Neural cell (in vitro differentiated cells): ENCODE measurements around the gene SP110. TPM values are rescaled to one million over a fixed set of nuclear protein-coding genes. Genes with fewer than 3 reads are reported as not detected.

Experiments
- H2AFZ ChIP-seq: fragments of 200-600, 300-800 bp; sonication (generic), shearing (Covaris generic); 2 replicates; pipeline ENCODE4 v1.6.0; 2014; ENCODE audit warnings: low read depth, mild to moderate bottlenecking, antibody characterized with exemption, low read length, moderate library complexity
- H3F3A ChIP-seq: fragments of 200-600 bp; shearing (Covaris generic); 2 replicates; pipeline ENCODE4 v1.6.1; 2016; ENCODE audit warnings: mild to moderate bottlenecking, moderate library complexity, mixed read lengths, antibody characterized with exemption, low read length; ENCODE audit not compliant: insufficient read depth, poor library complexity, severe bottlenecking
- H3K27ac ChIP-seq: fragments of 200-600, 300-800 bp; sonication (generic), shearing (Covaris generic); 2 replicates; pipeline ENCODE4 v1.5.1; 2014; ENCODE audit warnings: mild to moderate bottlenecking, low read length, moderate library complexity
- H3K27me3 ChIP-seq: fragments of 300-800, 200-600 bp; sonication (generic), shearing (Covaris generic); 2 replicates; pipeline ENCODE4 v1.6.0; 2014; ENCODE audit warnings: mild to moderate bottlenecking, low read depth, low read length, moderate library complexity; ENCODE audit not compliant: insufficient read depth
- H3K36me3 ChIP-seq: fragments of 300-800, 200-600 bp; sonication (generic), shearing (Covaris generic); 2 replicates; pipeline ENCODE4 v1.5.1; 2014; ENCODE audit warnings: mild to moderate bottlenecking, antibody characterized with exemption, low read length, moderate library complexity; ENCODE audit not compliant: insufficient read depth
- H3K4me2 ChIP-seq: fragments of 300-800, 200-600 bp; sonication (generic), shearing (Covaris generic); 2 replicates; pipeline ENCODE4 v1.6.0; 2014; ENCODE audit warnings: mild to moderate bottlenecking, low read length
- H3K4me3 ChIP-seq: fragments of 300-800, 200-600 bp; sonication (generic), shearing (Covaris generic); 2 replicates; pipeline ENCODE4 v1.5.1; 2014; ENCODE audit warnings: mild to moderate bottlenecking, low read length, moderate library complexity
- H3K79me2 ChIP-seq: fragments of 200-600 bp; shearing (Covaris generic); replicated peaks from 2 replicates; pipeline ENCODE4 v1.6.0; 2014; ENCODE audit warnings: mild to moderate bottlenecking, low read length, moderate library complexity; ENCODE audit not compliant: insufficient read depth
- H3K9ac ChIP-seq: fragments of 300-800, 200-600 bp; sonication (generic), shearing (Covaris generic); 2 replicates; pipeline ENCODE4 v1.6.1; 2016; ENCODE audit warnings: mild to moderate bottlenecking, low read length, mixed read lengths
- H3K9me2 ChIP-seq: fragments of 200-600 bp; shearing (Covaris generic); 2 replicates; pipeline ENCODE4 v1.6.1; 2016; ENCODE audit warnings: mild to moderate bottlenecking, low read length, mixed read lengths; ENCODE audit not compliant: insufficient read depth
- H3K9me3 ChIP-seq: fragments of 200-600, 300-800 bp; sonication (generic), shearing (Covaris generic); 2 replicates; pipeline ENCODE4 v1.6.1; 2016; ENCODE audit warnings: mild to moderate bottlenecking, mixed run types, low read length, moderate library complexity, mixed read lengths
- H4K20me1 ChIP-seq: fragments of 200-600 bp; shearing (Covaris generic); 2 replicates; pipeline ENCODE4 v1.6.1; 2016; ENCODE audit warnings: mild to moderate bottlenecking, mixed run types; ENCODE audit not compliant: insufficient read depth
- EP300 ChIP-seq: fragments of 450-650 bp; conservative IDR thresholded peaks from 2 replicates; pipeline ENCODE4 v1.6.1; 2014; ENCODE audit warnings: antibody characterized with exemption, mild to moderate bottlenecking, moderate library complexity; ENCODE audit not compliant: poor library complexity, severe bottlenecking
- EZH2 ChIP-seq: fragments of 200-600, 300-800 bp; shearing (Covaris generic), sonication (generic); IDR thresholded peaks from 2 replicates; pipeline ENCODE4 v1.6.1; 2014; ENCODE audit warnings: antibody characterized with exemption, low read length, borderline replicate concordance, mild to moderate bottlenecking; ENCODE audit not compliant: insufficient read depth, poor library complexity, severe bottlenecking
- MXI1 ChIP-seq: fragments of 450-650 bp; conservative IDR thresholded peaks from 2 replicates; pipeline ENCODE4 v1.6.1; 2014; ENCODE audit warnings: antibody characterized with exemption, mild to moderate bottlenecking; ENCODE audit not compliant: poor library complexity, severe bottlenecking
- POLR2AphosphoS5 ChIP-seq: IDR thresholded peaks from 2 replicates; pipeline ENCODE4 v1.6.1; 2012
- RAD21 ChIP-seq: fragments of 450-650 bp; conservative IDR thresholded peaks from 2 replicates; pipeline ENCODE4 v1.6.1; 2014; ENCODE audit warnings: antibody characterized with exemption, mild to moderate bottlenecking, moderate library complexity
- SMC3 ChIP-seq: fragments of 450-650 bp; conservative IDR thresholded peaks from 2 replicates; pipeline ENCODE4 v1.6.1; 2014; ENCODE audit warnings: antibody characterized with exemption, mild to moderate bottlenecking, moderate library complexity; ENCODE audit not compliant: poor library complexity
- TAF1 ChIP-seq: IDR thresholded peaks from 2 replicates; pipeline ENCODE4 v1.6.1; 2012; ENCODE audit warnings: low read depth
- polyA plus RNA-seq: library from polyadenylated mRNA; depleted of rRNA; stranded (reverse); fragments of >200 nt; gene quantifications from 2 replicates; pipeline ENCODE4 v1.2.3, GENCODE V29; 2014
- TF ChIP-seq, protein P1 (sequence below): IDR thresholded peaks from 2 replicates; pipeline ENCODE4 v1.6.1; 2012; ENCODE audit warnings: borderline replicate concordance
- TF ChIP-seq, protein P2 (sequence below): fragments of 450-650 bp; IDR thresholded peaks from 2 replicates; pipeline ENCODE4 v1.5.1; 2014; ENCODE audit warnings: antibody characterized with exemption, mild to moderate bottlenecking, moderate library complexity; ENCODE audit not compliant: poor library complexity, severe bottlenecking

Gene SP110
- polyA plus RNA-seq, 1 donor from 2014 or later, result not detected

DNA sequence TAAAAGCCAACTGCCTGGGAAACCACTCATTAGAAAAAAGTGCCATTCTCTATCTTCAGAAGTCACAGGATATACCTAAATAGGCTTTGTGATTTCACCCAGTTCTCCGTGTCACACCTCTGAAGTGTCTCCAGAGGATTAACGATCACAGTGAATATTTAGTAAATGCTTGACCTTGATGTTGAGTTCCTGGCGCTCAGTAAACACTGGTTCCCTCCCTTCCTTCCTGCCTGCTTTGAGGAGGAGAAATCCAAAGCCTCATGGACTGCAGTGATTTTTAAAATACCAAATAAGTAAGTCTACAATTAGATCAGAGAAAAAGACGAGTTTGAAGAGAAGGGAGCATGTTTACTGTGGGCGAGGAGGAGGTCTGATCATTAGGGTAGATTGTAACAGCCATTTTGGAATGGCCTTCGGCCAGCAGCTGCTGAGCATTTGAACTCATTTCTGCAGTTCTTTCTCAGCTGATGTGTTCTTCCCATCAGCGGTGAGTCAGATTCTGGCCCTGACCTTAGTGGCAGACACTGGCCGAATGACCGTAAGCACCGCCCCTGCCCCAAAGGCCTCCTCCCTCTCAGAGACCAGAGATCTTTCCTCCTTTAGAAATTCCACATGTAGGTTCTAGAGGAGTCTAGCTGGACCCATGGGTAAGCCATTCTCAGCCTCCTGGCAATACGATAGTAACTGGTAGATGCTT lies 89.0 kb downstream of the SP110 start:
- no peak overlapping the region for H2AFZ ChIP-seq
- no peaks in the 10 kb centered on the region for H3K27me3 ChIP-seq
- no peak for TF ChIP-seq TAF1
- TF ChIP-seq POLR2AphosphoS5, result no peak
- TF ChIP-seq MXI1, result no peak
- no peak for TF ChIP-seq EZH2
- TF ChIP-seq, protein P1, sequence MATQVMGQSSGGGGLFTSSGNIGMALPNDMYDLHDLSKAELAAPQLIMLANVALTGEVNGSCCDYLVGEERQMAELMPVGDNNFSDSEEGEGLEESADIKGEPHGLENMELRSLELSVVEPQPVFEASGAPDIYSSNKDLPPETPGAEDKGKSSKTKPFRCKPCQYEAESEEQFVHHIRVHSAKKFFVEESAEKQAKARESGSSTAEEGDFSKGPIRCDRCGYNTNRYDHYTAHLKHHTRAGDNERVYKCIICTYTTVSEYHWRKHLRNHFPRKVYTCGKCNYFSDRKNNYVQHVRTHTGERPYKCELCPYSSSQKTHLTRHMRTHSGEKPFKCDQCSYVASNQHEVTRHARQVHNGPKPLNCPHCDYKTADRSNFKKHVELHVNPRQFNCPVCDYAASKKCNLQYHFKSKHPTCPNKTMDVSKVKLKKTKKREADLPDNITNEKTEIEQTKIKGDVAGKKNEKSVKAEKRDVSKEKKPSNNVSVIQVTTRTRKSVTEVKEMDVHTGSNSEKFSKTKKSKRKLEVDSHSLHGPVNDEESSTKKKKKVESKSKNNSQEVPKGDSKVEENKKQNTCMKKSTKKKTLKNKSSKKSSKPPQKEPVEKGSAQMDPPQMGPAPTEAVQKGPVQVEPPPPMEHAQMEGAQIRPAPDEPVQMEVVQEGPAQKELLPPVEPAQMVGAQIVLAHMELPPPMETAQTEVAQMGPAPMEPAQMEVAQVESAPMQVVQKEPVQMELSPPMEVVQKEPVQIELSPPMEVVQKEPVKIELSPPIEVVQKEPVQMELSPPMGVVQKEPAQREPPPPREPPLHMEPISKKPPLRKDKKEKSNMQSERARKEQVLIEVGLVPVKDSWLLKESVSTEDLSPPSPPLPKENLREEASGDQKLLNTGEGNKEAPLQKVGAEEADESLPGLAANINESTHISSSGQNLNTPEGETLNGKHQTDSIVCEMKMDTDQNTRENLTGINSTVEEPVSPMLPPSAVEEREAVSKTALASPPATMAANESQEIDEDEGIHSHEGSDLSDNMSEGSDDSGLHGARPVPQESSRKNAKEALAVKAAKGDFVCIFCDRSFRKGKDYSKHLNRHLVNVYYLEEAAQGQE, result no peak
- TF ChIP-seq RAD21, result no peak
- TF ChIP-seq, protein P2, sequence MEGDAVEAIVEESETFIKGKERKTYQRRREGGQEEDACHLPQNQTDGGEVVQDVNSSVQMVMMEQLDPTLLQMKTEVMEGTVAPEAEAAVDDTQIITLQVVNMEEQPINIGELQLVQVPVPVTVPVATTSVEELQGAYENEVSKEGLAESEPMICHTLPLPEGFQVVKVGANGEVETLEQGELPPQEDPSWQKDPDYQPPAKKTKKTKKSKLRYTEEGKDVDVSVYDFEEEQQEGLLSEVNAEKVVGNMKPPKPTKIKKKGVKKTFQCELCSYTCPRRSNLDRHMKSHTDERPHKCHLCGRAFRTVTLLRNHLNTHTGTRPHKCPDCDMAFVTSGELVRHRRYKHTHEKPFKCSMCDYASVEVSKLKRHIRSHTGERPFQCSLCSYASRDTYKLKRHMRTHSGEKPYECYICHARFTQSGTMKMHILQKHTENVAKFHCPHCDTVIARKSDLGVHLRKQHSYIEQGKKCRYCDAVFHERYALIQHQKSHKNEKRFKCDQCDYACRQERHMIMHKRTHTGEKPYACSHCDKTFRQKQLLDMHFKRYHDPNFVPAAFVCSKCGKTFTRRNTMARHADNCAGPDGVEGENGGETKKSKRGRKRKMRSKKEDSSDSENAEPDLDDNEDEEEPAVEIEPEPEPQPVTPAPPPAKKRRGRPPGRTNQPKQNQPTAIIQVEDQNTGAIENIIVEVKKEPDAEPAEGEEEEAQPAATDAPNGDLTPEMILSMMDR, result no peak
- TF ChIP-seq EP300, result no peak
- TF ChIP-seq SMC3, result no peak
- H3K4me3 ChIP-seq, result no peak overlapping the region
- no peaks in the 10 kb centered on the region for H3K9me2 ChIP-seq
- H4K20me1 ChIP-seq, result no peaks in the 10 kb centered on the region
- no peak overlapping the region for H3K9ac ChIP-seq
- no peaks in the 10 kb centered on the region for H3F3A ChIP-seq
- H3K36me3 ChIP-seq, result no peaks in the 10 kb centered on the region
- H3K27ac ChIP-seq, result no peak overlapping the region
- H3K9me3 ChIP-seq, result no peaks in the 10 kb centered on the region
- H3K4me2 ChIP-seq, result no peak overlapping the region
- H3K79me2 ChIP-seq, result no peaks in the 10 kb centered on the region

DNA sequence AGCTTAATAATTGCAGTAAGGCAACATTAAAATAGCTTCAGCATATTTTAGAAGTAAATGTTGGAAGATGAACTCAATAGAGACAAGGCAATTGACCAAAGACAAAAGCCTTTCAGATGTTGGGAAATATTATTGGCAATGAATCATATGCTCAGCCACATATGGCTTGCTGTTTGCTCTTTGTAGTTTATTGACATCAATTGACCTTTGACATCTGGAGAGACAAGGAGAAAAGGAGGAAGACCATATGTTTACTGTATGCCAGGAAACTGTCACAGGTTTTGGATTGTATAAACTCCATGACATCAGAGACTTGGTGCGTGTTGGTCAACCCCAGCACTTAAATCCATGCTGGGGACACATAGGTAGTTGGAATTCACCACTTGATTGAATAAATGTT lies 90.4 kb downstream of the SP110 start:
- no peaks in the 10 kb centered on the region for H3K27me3 ChIP-seq

More for the DNA sequence above, 90.4 kb downstream of the SP110 start:
- no peaks in the 10 kb centered on the region for H3F3A ChIP-seq
- no peak overlapping the region for H3K4me2 ChIP-seq
- H3K27ac ChIP-seq, result no peak overlapping the region
- no peaks in the 10 kb centered on the region for H3K9me3 ChIP-seq
- no peaks in the 10 kb centered on the region for H3K36me3 ChIP-seq
- no peaks in the 10 kb centered on the region for H3K79me2 ChIP-seq
- no peaks in the 10 kb centered on the region for H4K20me1 ChIP-seq
- H3K9me2 ChIP-seq, result no peaks in the 10 kb centered on the region
- H3K4me3 ChIP-seq, result no peak overlapping the region
- H2AFZ ChIP-seq, result no peak overlapping the region
- no peak for TF ChIP-seq SMC3
- TF ChIP-seq EZH2, result no peak
- TF ChIP-seq MXI1, result no peak
- no peak overlapping the region for H3K9ac ChIP-seq
